SK-N-SH (cell line): ENCODE measurements around the gene ARL4D. TPM values are rescaled to one million over a fixed set of nuclear protein-coding genes. Genes with fewer than 3 reads are reported as not detected.

Source experiments
- CTCF ChIA-PET: fragments of 300-600, 350-600 bp; formaldehyde crosslinking; extraction: SDS; loops from one replicate; lab custom pipeline; 2021; lab: Yijun Ruan, JAX
- POLR2A ChIA-PET: fragments of 350-600 bp; sonication (Branson Sonifier 250); formaldehyde crosslinking; extraction: SDS; loops from one replicate; lab custom pipeline; 2020; ENCODE audit warnings: antibody characterized with exemption, inconsistent platforms; lab: Yijun Ruan, JAX
- DNase-seq: peaks from one replicate; pipeline ENCODE4 v3.0.0; 2012
- H2AFZ ChIP-seq: fragments of 200-600 bp; sonication (generic); 2 replicates; pipeline ENCODE4 v1.8.1; 2016; ENCODE audit warnings: antibody characterized with exemption, mild to moderate bottlenecking, low read depth
- H3F3A ChIP-seq: fragments of 200-600 bp; sonication (generic); replicated peaks from 2 replicates; pipeline ENCODE3; 2016; ENCODE audit warnings: antibody characterized with exemption, mild to moderate bottlenecking; ENCODE audit not compliant: insufficient read depth
- H3K27ac ChIP-seq, 2 experiments: fragments of 200-500 bp in 1 of 2; fragments of 200-600 bp in 1 of 2; sonication (Bioruptor generic) in 1 of 2; sonication (generic), shearing (Covaris generic) in 1 of 2; 2 replicates each; pipeline versions ENCODE4 v1.5.1 to v1.6.1; 2014 to 2016; ENCODE audit warnings: low read depth in 2 of 2, inconsistent platforms in 1 of 2, low read length in 1 of 2, mild to moderate bottlenecking in 1 of 2, mixed read lengths in 1 of 2
- H3K27me3 ChIP-seq: fragments of 200-600 bp; sonication (generic), shearing (Covaris generic); 2 replicates; pipeline ENCODE4 v1.6.1; 2016; ENCODE audit warnings: mixed run types; ENCODE audit not compliant: insufficient read depth
- H3K36me3 ChIP-seq, 2 experiments: fragments of 200-500 bp in 1 of 2; fragments of 200-600 bp in 1 of 2; sonication (Bioruptor generic) in 1 of 2; sonication (generic) in 1 of 2; replicated peaks in 1 of 2; 2 replicates each; pipeline versions ENCODE3 to v1.5.1; 2014 to 2016; ENCODE audit warnings: low read length in 1 of 2, mild to moderate bottlenecking in 1 of 2; ENCODE audit not compliant: insufficient read depth in 2 of 2, control insufficient read depth in 1 of 2
- H3K4me1 ChIP-seq, 2 experiments: fragments of 200-500 bp in 1 of 2; fragments of 200-600 bp in 1 of 2; sonication (Bioruptor generic) in 1 of 2; sonication (generic), shearing (Covaris generic) in 1 of 2; 2 replicates each; pipeline versions ENCODE4 v1.5.1 to v1.6.1; 2014 to 2016; ENCODE audit warnings: low read depth in 1 of 2, low read length in 1 of 2, mixed run types in 1 of 2; ENCODE audit not compliant: insufficient read depth in 2 of 2, control insufficient read depth in 1 of 2
- H3K4me2 ChIP-seq: fragments of 200-600 bp; sonication (generic), shearing (Covaris generic); 2 replicates; pipeline ENCODE4 v1.6.1; 2017; ENCODE audit warnings: mixed run types
- H3K4me3 ChIP-seq, 2 experiments: fragments of 200-500 bp in 1 of 2; fragments of 200-600 bp in 1 of 2; sonication (Bioruptor generic) in 1 of 2; sonication (generic), shearing (Covaris generic) in 1 of 2; 2 replicates each; pipeline versions ENCODE4 v1.5.1 to v1.8.1; 2014 to 2016; ENCODE audit warnings: low read depth in 2 of 2, inconsistent platforms in 1 of 2, low read length in 1 of 2, mild to moderate bottlenecking in 1 of 2, mixed read lengths in 1 of 2, moderate library complexity in 1 of 2
- H3K79me2 ChIP-seq: fragments of 200-600 bp; sonication (generic); 2 replicates; pipeline ENCODE4 v1.8.1; 2017; ENCODE audit warnings: mild to moderate bottlenecking; ENCODE audit not compliant: insufficient read depth
- H3K9ac ChIP-seq: fragments of 200-600 bp; sonication (generic); 2 replicates; pipeline ENCODE4 v1.6.1; 2017; ENCODE audit warnings: mixed run types
- H3K9me2 ChIP-seq: fragments of 200-600 bp; sonication (generic); 2 replicates; pipeline ENCODE4 v1.6.1; 2017; ENCODE audit warnings: mixed run types
- H3K9me3 ChIP-seq: fragments of 200-600 bp; sonication (generic); 2 replicates; pipeline ENCODE4 v1.6.1; 2017; ENCODE audit warnings: mixed run types, mild to moderate bottlenecking, moderate library complexity
- H4K20me1 ChIP-seq: fragments of 200-600 bp; sonication (generic); 2 replicates; pipeline ENCODE4 v1.6.1; 2017; ENCODE audit warnings: mild to moderate bottlenecking, mixed run types; ENCODE audit not compliant: insufficient read depth
- CHD2 ChIP-seq: fragments of 150-350 bp; IDR thresholded peaks from 2 replicates; pipeline ENCODE4 v1.6.1; 2018; ENCODE audit warnings: low read length; ENCODE audit not compliant: partially characterized antibody
- EZH2phosphoT487 ChIP-seq: fragments of 200-600 bp; sonication (generic); IDR thresholded peaks from 2 replicates; pipeline ENCODE4 v1.6.1; 2017; ENCODE audit warnings: low read depth, mixed run types, mild to moderate bottlenecking, antibody characterized with exemption, moderate library complexity, borderline replicate concordance
- FOSL2 ChIP-seq: IDR thresholded peaks from 2 replicates; pipeline ENCODE4 v1.4.0; 2012; ENCODE audit warnings: low read depth, mild to moderate bottlenecking, moderate library complexity, borderline replicate concordance
- FOXM1 ChIP-seq: IDR thresholded peaks from 2 replicates; pipeline ENCODE4 v1.4.0; 2012; ENCODE audit warnings: low read depth, mild to moderate bottlenecking
- GABPA ChIP-seq: IDR thresholded peaks from 2 replicates; pipeline ENCODE4 v1.4.0; 2012; ENCODE audit warnings: low read depth, mild to moderate bottlenecking
- JUND ChIP-seq: IDR thresholded peaks from 2 replicates; pipeline ENCODE4 v1.4.0; 2012
- NRF1 ChIP-seq: IDR thresholded peaks from 2 replicates; pipeline ENCODE4 v1.6.1; 2012; ENCODE audit warnings: low read depth, mild to moderate bottlenecking, low read length
- POLR2AphosphoS5 ChIP-seq: IDR thresholded peaks from 2 replicates; pipeline ENCODE4 v1.6.1; 2012; ENCODE audit warnings: low read depth, low read length
- RAD21 ChIP-seq: IDR thresholded peaks from 2 replicates; pipeline ENCODE4 v1.6.1; 2012; ENCODE audit warnings: mild to moderate bottlenecking, low read length
- RCOR1 ChIP-seq: fragments of 150-350 bp; IDR thresholded peaks from 2 replicates; pipeline ENCODE4 v1.6.1; 2017; ENCODE audit warnings: antibody characterized with exemption, low read length
- TCF12 ChIP-seq: IDR thresholded peaks from 2 replicates; pipeline ENCODE4 v1.4.0; 2012
- USF1 ChIP-seq: IDR thresholded peaks from 2 replicates; pipeline ENCODE4 v1.4.0; 2012; ENCODE audit warnings: low read depth, borderline replicate concordance
- YY1 ChIP-seq: IDR thresholded peaks from 2 replicates; pipeline ENCODE4 v1.4.0; 2012; ENCODE audit warnings: low read depth, mild to moderate bottlenecking
- WGBS: methylation state at CpG from one replicate; pipeline ENCODE4 v1.1.6; 2017; ENCODE audit warnings: low lambda C conversion rate; 5-methylcytosine and 5-hydroxymethylcytosine counted together
- polyA plus RNA-seq, 3 experiments: library from polyadenylated mRNA; depleted of rRNA; stranded (reverse); fragments of >200 nt; gene quantifications; 2 replicates each; pipeline ENCODE4 v1.2.3, GENCODE V29; 2012
- TF ChIP-seq, protein P1 (sequence below): IDR thresholded peaks from 2 replicates; pipeline ENCODE4 v1.6.1; 2012; ENCODE audit warnings: mild to moderate bottlenecking, low read depth, low read length, moderate library complexity
- TF ChIP-seq, protein P2 (sequence below): fragments of 200-600 bp; sonication (generic); IDR thresholded peaks from 2 replicates; pipeline ENCODE4 v1.6.1; 2017; ENCODE audit warnings: antibody characterized with exemption, mild to moderate bottlenecking, moderate library complexity

Gene ARL4D
- polyA plus RNA-seq, 1 of the 3 experiments (the other 2 are of a cell fraction): 29.5 TPM

GRCh38 chr17:43402567-43402966, 3.8 kb downstream of the ARL4D start:
- ChIA-PET POLR2A (interaction anchor here (1.0 to 2.7 kb wide), 2 partner anchors 14 to 42 kb away, joined by 3 to 10 read pairs; no protein-coding TSS in a partner anchor), CTCF (interaction anchor here (1.1 to 4.1 kb wide), 3 partner anchors 8 to 81 kb away, joined by 3 to 33 read pairs (median 30); partner anchors contain the start of gene DHX8)
- WGBS: 98% methylated on average over 3 of the region's 3 CpGs

GRCh38 chr17:43403846-43404245, 5.1 kb downstream of the ARL4D start:
- H2AFZ ChIP-seq: no peak overlapping the region
- no peaks in the 10 kb centered on the region for H3K9me3 ChIP-seq
- no peak overlapping the region for H3K4me2 ChIP-seq
- no peak overlapping the region for H3K4me3 ChIP-seq
- 76% methylated on average over 5 of the region's 5 CpGs for WGBS
- peaks cover 15 to 20% of the 10 kb centered on the region in 2 experiments; a peak in 3 of 4 replicates for H3K4me1 ChIP-seq
- TF ChIP-seq USF1: no peak
- TF ChIP-seq CHD2: peak; percentile 22
- no peaks in the 10 kb centered on the region for H3K9me2 ChIP-seq
- H3K27me3 ChIP-seq: no peaks in the 10 kb centered on the region
- no peaks in the 10 kb centered on the region for H4K20me1 ChIP-seq
- POLR2A ChIA-PET: interaction anchor here (1.0 to 2.7 kb wide), 2 partner anchors 36 to 43 kb away, joined by 4 to 10 read pairs; no protein-coding TSS in a partner anchor
- peak; percentile 73 for DNase-seq
- H3K79me2 ChIP-seq: peaks cover 42% of the 10 kb centered on the region
- H3F3A ChIP-seq: peaks cover 19% of the 10 kb centered on the region
- H3K9ac ChIP-seq: no peak overlapping the region
- peaks cover 0 to 4% of the 10 kb centered on the region in 2 experiments for H3K36me3 ChIP-seq
- H3K27ac ChIP-seq: peak overlapping the region; percentile 3 to 22; a peak in 2 of 4 replicates
- CTCF ChIA-PET: interaction anchor here (0.6 to 4.1 kb wide), 4 partner anchors 9 to 466 kb away, joined by 3 to 33 read pairs (median 17); partner anchors contain the start of gene DHX8

More at GRCh38 chr17:43402567-43402966, 3.8 kb downstream of the ARL4D start:
- H3K4me1 ChIP-seq: peaks cover 12 to 22% of the 10 kb centered on the region in 2 experiments; a peak in 3 of 4 replicates
- TF ChIP-seq RAD21: no peak
- TF ChIP-seq POLR2AphosphoS5: no peak
- TF ChIP-seq, all 33 proteins: peak for 0
- no peaks in the 10 kb centered on the region for H3K9me3 ChIP-seq
- peaks cover 47% of the 10 kb centered on the region for H3K79me2 ChIP-seq
- H3K27me3 ChIP-seq: no peaks in the 10 kb centered on the region
- peaks cover 15% of the 10 kb centered on the region for H3F3A ChIP-seq
- no peak overlapping the region for H2AFZ ChIP-seq
- no peak overlapping the region for H3K9ac ChIP-seq
- H3K4me2 ChIP-seq: no peak overlapping the region
- DNase-seq: no peak
- H4K20me1 ChIP-seq: no peaks in the 10 kb centered on the region
- no peaks in the 10 kb centered on the region for H3K9me2 ChIP-seq
- peaks cover 0 to 4% of the 10 kb centered on the region in 2 experiments for H3K36me3 ChIP-seq
- H3K27ac ChIP-seq: peak overlapping the region in 1 of 2 experiments; percentile 22; a peak in 1 of 4 replicates
- H3K4me3 ChIP-seq: no peak overlapping the region

DNA sequence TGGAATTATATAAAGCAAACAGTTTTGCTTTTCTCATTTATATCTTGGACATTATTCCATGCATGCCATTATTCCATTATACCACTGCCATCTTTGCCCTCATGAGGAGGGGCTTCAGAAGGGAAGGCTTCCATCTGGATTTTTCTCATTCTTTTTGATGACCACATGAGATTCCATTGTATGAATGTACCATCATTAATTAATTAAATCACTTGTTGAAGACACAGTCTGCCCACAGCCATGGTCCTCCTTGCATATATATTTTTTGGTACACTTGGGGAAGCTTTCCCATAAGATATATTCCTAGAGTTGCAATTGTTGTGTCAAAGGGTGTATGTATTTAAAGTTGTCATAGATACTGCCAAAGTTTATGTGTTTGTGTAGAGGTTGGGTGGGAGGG, 7.1 kb downstream of the ARL4D start:
- no peaks in the 10 kb centered on the region for H3K27me3 ChIP-seq
- H3K4me1 ChIP-seq: peaks cover 13 to 14% of the 10 kb centered on the region in 2 experiments
- no peak overlapping the region for H3K4me2 ChIP-seq
- peaks cover 22% of the 10 kb centered on the region for H3F3A ChIP-seq
- H3K9me2 ChIP-seq: no peaks in the 10 kb centered on the region
- no peaks in the 10 kb centered on the region for H4K20me1 ChIP-seq
- no peak for DNase-seq
- TF ChIP-seq TCF12: no peak
- no peak for TF ChIP-seq FOSL2
- no peak for TF ChIP-seq YY1
- no peak for TF ChIP-seq NRF1
- no peak for TF ChIP-seq POLR2AphosphoS5
- no peak for TF ChIP-seq JUND
- TF ChIP-seq, protein P1, sequence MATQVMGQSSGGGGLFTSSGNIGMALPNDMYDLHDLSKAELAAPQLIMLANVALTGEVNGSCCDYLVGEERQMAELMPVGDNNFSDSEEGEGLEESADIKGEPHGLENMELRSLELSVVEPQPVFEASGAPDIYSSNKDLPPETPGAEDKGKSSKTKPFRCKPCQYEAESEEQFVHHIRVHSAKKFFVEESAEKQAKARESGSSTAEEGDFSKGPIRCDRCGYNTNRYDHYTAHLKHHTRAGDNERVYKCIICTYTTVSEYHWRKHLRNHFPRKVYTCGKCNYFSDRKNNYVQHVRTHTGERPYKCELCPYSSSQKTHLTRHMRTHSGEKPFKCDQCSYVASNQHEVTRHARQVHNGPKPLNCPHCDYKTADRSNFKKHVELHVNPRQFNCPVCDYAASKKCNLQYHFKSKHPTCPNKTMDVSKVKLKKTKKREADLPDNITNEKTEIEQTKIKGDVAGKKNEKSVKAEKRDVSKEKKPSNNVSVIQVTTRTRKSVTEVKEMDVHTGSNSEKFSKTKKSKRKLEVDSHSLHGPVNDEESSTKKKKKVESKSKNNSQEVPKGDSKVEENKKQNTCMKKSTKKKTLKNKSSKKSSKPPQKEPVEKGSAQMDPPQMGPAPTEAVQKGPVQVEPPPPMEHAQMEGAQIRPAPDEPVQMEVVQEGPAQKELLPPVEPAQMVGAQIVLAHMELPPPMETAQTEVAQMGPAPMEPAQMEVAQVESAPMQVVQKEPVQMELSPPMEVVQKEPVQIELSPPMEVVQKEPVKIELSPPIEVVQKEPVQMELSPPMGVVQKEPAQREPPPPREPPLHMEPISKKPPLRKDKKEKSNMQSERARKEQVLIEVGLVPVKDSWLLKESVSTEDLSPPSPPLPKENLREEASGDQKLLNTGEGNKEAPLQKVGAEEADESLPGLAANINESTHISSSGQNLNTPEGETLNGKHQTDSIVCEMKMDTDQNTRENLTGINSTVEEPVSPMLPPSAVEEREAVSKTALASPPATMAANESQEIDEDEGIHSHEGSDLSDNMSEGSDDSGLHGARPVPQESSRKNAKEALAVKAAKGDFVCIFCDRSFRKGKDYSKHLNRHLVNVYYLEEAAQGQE: no peak
- no peak for TF ChIP-seq EZH2phosphoT487
- TF ChIP-seq, protein P2, sequence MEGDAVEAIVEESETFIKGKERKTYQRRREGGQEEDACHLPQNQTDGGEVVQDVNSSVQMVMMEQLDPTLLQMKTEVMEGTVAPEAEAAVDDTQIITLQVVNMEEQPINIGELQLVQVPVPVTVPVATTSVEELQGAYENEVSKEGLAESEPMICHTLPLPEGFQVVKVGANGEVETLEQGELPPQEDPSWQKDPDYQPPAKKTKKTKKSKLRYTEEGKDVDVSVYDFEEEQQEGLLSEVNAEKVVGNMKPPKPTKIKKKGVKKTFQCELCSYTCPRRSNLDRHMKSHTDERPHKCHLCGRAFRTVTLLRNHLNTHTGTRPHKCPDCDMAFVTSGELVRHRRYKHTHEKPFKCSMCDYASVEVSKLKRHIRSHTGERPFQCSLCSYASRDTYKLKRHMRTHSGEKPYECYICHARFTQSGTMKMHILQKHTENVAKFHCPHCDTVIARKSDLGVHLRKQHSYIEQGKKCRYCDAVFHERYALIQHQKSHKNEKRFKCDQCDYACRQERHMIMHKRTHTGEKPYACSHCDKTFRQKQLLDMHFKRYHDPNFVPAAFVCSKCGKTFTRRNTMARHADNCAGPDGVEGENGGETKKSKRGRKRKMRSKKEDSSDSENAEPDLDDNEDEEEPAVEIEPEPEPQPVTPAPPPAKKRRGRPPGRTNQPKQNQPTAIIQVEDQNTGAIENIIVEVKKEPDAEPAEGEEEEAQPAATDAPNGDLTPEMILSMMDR: no peak
- TF ChIP-seq RCOR1: no peak
- no peak for TF ChIP-seq GABPA
- no peak for TF ChIP-seq FOXM1
- H3K4me3 ChIP-seq: no peak overlapping the region
- ChIA-PET POLR2A (no interaction called here), CTCF (interaction anchor here (0.6 to 4.1 kb wide), 5 partner anchors 12 to 133 kb away, joined by 3 to 30 read pairs (median 7); partner anchors contain the start of gene DHX8)
- H3K9me3 ChIP-seq: no peaks in the 10 kb centered on the region
- peaks cover 22% of the 10 kb centered on the region; the same call in 1 of the 2 replicates for H3K79me2 ChIP-seq
- no peak overlapping the region for H2AFZ ChIP-seq
- no peak overlapping the region for H3K9ac ChIP-seq
- peaks cover 0 to 4% of the 10 kb centered on the region in 2 experiments for H3K36me3 ChIP-seq
- peak overlapping the region in 1 of 2 experiments; percentile 62; a peak in 1 of 4 replicates for H3K27ac ChIP-seq
